Osteocyte (in vitro differentiated cells): ENCODE measurements around the gene BATF3. TPM values are rescaled to one million over a fixed set of nuclear protein-coding genes. Genes with fewer than 3 reads are reported as not detected.
A peak's percentile ranks its signal among the peaks of the same experiment; 100 is the strongest.
"Not testable (repeated sequence)": the region's sequence is repeated elsewhere in the genome, so short reads cannot be mapped to it uniquely, and the experiment has no call there.

ENCODE experiments used
- DNase-seq: peaks from one replicate; pipeline ENCODE4 v3.0.0; 2021; ENCODE audit warnings: mixed read lengths; ENCODE audit not compliant: unreplicated experiment; ENCODE audit errors: extremely low spot score
- H3K27ac Mint-ChIP-seq: one replicate; pipeline ENCODE4 v1.8.0; 2021; ENCODE audit warnings: mild to moderate bottlenecking, mixed read lengths; ENCODE audit not compliant: unreplicated experiment
- H3K27me3 Mint-ChIP-seq: one replicate; pipeline ENCODE4 v1.8.0; 2021; ENCODE audit warnings: mixed read lengths; ENCODE audit not compliant: unreplicated experiment
- H3K36me3 Mint-ChIP-seq: one replicate; pipeline ENCODE4 v1.8.0; 2021; ENCODE audit warnings: mixed read lengths; ENCODE audit not compliant: unreplicated experiment
- H3K4me1 Mint-ChIP-seq: one replicate; pipeline ENCODE4 v1.8.0; 2021; ENCODE audit warnings: mixed read lengths; ENCODE audit not compliant: unreplicated experiment
- H3K4me3 Mint-ChIP-seq: one replicate; pipeline ENCODE4 v1.8.0; 2021; ENCODE audit warnings: mild to moderate bottlenecking, moderate library complexity, mixed read lengths; ENCODE audit not compliant: unreplicated experiment
- H3K9me3 Mint-ChIP-seq: one replicate; pipeline ENCODE4 v1.8.0; 2021; ENCODE audit warnings: mixed read lengths; ENCODE audit not compliant: unreplicated experiment
- total RNA-seq: library from RNA; stranded (reverse); gene quantifications from 2 replicates; pipeline ENCODE4 v1.2.1, GENCODE V29; 2021
- TF ChIP-seq, protein P1 (sequence below): fragments of 200-600 bp; sonication (generic); IDR thresholded peaks from 2 replicates; pipeline ENCODE4 v1.5.0; 2021; ENCODE audit warnings: antibody characterized with exemption, mild to moderate bottlenecking, moderate library complexity

Gene BATF3
- total RNA-seq, 1 donor from 2014 or later: 0.56 TPM

DNA sequence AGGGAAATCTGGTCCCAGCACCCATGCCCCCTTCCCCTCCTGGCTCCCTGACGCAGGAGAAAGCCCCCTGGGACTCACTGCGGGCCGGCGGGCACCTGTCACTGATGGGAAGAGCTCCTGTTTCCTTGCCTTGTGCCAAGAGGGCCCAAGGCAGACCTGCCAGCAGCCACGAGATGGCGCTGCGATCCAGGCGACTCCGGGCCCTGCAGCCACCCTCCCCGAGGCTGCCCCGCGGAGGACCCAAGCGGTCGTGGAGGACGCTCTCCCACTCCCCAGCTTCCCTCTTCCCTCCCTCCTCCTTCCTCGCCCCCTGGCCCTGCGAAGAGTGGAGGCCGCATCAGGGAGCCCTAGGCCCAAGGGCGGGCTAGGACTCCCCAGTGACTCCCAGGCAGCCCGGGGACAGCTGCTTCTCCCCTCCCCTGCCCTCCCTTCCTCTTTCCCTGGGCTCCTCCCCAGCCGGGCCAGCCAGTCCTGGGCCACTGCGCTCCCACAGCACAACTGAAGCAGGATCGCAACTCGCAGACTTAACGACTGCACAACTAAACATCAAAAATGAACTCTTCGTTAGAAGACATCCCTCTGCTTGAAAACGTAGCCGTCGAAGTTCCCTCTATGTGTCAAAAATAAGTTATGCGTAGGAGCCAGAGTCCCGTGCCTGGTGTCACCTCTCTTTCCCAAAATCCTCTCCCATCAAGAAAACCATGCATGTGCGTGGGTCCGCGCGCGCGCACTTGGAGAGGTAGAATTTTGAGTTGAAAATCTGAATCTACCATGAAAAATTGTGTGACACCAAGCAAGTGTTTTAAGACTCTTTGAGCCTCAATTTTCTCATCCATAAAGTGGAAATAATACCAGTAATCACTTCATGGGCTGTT, 34.2 kb downstream of the BATF3 start:
- TF ChIP-seq, protein P1, sequence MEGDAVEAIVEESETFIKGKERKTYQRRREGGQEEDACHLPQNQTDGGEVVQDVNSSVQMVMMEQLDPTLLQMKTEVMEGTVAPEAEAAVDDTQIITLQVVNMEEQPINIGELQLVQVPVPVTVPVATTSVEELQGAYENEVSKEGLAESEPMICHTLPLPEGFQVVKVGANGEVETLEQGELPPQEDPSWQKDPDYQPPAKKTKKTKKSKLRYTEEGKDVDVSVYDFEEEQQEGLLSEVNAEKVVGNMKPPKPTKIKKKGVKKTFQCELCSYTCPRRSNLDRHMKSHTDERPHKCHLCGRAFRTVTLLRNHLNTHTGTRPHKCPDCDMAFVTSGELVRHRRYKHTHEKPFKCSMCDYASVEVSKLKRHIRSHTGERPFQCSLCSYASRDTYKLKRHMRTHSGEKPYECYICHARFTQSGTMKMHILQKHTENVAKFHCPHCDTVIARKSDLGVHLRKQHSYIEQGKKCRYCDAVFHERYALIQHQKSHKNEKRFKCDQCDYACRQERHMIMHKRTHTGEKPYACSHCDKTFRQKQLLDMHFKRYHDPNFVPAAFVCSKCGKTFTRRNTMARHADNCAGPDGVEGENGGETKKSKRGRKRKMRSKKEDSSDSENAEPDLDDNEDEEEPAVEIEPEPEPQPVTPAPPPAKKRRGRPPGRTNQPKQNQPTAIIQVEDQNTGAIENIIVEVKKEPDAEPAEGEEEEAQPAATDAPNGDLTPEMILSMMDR: peak; percentile 99
- Mint-ChIP-seq H3K4me1 (peaks cover 32% of the 10 kb centered on the region), H3K27me3 (peaks cover 18% of the 10 kb centered on the region), H3K4me3 (peak overlapping the region; percentile 80), H3K9me3 (no peaks in the 10 kb centered on the region), H3K27ac (peak overlapping the region; percentile 75), H3K36me3 (no peaks in the 10 kb centered on the region)
- DNase-seq: peak; percentile 93

DNA sequence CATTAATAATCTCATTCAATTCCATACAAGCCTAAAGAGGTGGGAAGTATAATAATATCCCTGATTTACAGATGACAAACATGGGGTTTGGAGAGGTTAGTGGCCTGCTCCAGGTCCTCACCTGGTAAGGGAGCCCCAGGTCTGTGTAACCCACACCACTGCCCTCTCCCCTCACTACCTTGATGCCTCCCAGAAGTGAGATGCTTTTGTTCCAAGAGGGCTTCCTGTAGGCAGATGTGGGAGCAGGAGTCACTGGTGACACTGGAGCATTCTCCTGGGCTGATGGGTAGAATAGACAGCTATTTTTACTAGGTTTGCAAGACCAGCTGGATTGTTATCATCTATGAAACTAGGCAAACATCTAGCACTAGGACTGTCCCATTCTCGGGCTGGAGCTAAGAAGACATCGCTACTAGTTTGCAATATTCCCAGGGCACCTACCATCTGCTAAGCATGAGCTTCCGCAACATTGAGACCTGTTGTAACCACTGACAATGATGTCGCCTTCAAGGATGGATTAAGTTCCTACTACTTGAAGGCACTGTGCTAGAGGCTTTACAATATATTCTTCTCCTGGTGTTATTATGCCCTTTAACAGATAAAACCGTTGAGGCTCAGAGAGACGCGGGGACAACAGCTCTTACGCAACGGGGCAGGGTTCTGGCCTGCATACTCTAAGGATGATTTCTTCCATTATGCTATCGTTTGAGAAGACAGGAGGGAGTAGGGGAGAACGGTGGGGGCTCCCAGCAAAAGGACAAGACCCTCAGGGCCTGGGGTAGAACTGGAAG, 35.0 kb downstream of the BATF3 start:
- H3K4me1 Mint-ChIP-seq: peaks cover 32% of the 10 kb centered on the region
- H3K4me3 Mint-ChIP-seq: no peak overlapping the region
- no peak overlapping the region for H3K27ac Mint-ChIP-seq
- H3K9me3 Mint-ChIP-seq: no peaks in the 10 kb centered on the region
- no peaks in the 10 kb centered on the region for H3K36me3 Mint-ChIP-seq
- peak; percentile 30 for DNase-seq
- H3K27me3 Mint-ChIP-seq: peaks cover 27% of the 10 kb centered on the region
- TF ChIP-seq, protein P1: no peak

DNA sequence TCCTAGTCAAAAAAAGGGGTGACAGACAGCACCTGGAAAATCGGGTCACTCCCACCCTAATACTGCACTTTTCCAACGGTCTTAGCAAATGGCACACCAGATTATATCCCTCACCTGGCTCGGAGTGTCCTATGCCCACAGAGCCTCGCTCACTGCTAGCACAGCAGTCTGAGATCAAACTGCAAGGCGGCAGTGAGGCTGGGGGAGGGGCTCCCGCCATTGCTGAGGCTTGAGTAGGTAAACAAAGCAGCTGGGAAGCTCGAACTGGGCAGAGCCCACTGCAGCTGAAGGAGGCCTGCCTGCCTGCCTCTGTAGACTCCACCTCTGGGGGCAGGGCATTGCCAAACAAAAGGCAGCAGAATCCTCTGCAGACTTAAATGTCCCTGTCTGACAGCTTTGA, 41.4 kb downstream of the BATF3 start:
- not testable (repeated sequence) for H3K9me3 Mint-ChIP-seq, H3K27ac Mint-ChIP-seq, H3K4me1 Mint-ChIP-seq, H3K36me3 Mint-ChIP-seq, H3K4me3 Mint-ChIP-seq
- H3K27me3 Mint-ChIP-seq: peaks cover 51% of the 10 kb centered on the region
- peak; percentile 57 for DNase-seq

DNA sequence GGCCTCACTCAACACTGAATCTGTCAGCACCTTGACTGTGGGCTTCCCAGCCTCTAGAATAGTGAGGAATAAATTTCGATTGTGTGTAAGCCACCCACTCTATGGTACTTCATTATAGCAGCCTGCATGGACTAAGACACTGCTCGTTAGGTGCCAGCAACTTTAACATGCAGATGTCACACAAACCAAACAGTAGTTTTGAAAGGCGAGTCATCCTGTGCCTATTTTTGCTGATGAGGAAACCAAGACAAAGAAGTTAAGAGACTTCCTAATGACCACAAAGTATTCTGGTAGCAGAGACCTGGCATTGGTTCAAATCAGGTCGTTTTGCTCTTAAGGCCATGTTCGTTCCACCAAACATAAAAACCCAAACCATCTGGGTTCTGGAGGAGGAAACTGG, 42.9 kb downstream of the BATF3 start:
- H3K36me3 Mint-ChIP-seq: no peaks in the 10 kb centered on the region
- DNase-seq: no peak
- no peaks in the 10 kb centered on the region for H3K9me3 Mint-ChIP-seq
- TF ChIP-seq, protein P1: no peak
- no peak overlapping the region for H3K27ac Mint-ChIP-seq
- H3K4me1 Mint-ChIP-seq: no peaks in the 10 kb centered on the region
- no peak overlapping the region for H3K4me3 Mint-ChIP-seq
- H3K27me3 Mint-ChIP-seq: peaks cover 43% of the 10 kb centered on the region

DNA sequence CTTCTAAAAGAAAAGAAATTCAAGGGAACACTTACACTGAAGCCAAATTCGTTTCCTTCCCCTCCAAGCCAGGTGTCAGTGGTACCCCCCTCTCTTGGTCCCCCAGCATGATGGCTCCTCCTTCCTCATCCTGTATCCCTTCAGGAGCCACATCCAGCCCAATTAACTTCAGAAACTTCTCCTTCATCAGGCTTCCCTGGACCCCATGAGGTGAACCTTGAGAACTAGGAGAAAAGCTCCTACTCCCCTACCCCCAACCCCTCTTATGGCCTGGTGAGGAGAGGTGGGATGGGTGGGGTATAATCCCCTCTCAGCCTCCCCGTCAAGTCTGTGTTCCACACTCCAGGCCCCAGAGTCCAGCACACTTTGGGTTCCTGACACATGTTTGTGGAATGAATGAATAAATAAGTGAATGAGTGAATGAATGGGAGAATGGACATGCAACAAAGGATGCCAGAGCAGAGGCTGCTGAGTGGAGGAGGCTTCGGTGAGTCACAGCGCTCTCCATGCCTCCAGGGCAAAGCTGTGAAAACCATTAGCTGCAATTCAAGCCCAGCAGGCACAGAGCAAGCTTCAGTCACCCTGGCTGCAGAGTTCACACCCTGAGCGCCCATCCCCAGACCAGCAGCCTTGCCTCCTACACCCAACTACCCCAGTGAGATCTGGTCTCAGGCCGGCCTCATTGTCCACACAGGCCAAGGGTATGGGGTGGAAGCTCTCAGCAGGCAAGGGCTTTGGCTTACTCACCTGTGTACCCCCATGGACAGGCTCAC, 43.8 kb downstream of the BATF3 start:
- Mint-ChIP-seq H3K36me3 (no peaks in the 10 kb centered on the region), H3K27ac (no peak overlapping the region), H3K4me3 (no peak overlapping the region), H3K4me1 (no peaks in the 10 kb centered on the region), H3K9me3 (no peaks in the 10 kb centered on the region), H3K27me3 (peaks cover 36% of the 10 kb centered on the region)
- TF ChIP-seq, protein P1: no peak
- peak; percentile 53 for DNase-seq
